B cell (primary cell): ENCODE results near the gene GLIPR2. TPM values are rescaled to one million over a fixed set of nuclear protein-coding genes. Genes with fewer than 3 reads are reported as not detected.

Experiments used
- ATAC-seq: fragments of 200-7000 bp; cut with Tn5 transposase; one replicate; pipeline ENCODE4 v1.10.0; 2021; ENCODE audit warnings: low read depth, mild to moderate bottlenecking, moderate number of reproducible peaks, moderate library complexity
- CTCF ChIA-PET: fragments of 350-600 bp; sonication (Branson Sonifier 250); formaldehyde crosslinking; loops from one replicate; lab custom pipeline; 2021; ENCODE audit warnings: antibody characterized with exemption, inconsistent platforms; lab: Charles Lee
- POLR2A ChIA-PET: fragments of 350-600 bp; sonication (Branson Sonifier 250); formaldehyde crosslinking; loops from one replicate; lab custom pipeline; 2021; ENCODE audit warnings: antibody characterized with exemption; lab: Charles Lee
- DNase-seq: peaks from one replicate; pipeline ENCODE4 v3.0.0; 2013
- H2AFZ ChIP-seq: 2 replicates; pipeline ENCODE4 v1.6.1; 2012; ENCODE audit warnings: mild to moderate bottlenecking, low read depth, low read length; ENCODE audit not compliant: insufficient read depth, poor library complexity, severe bottlenecking
- H3K27ac ChIP-seq, 2 donors: 1 replicate in 1 of 2; 2 replicates in 1 of 2; pipeline ENCODE4 v1.5.1; 2012 to 2013; ENCODE audit warnings: low read length in 2 of 2, mild to moderate bottlenecking in 2 of 2, moderate library complexity in 1 of 2
- H3K27me3 ChIP-seq, 4 experiments: fragments of 200-600 bp in 1 of 4; sonication (generic) in 1 of 4; replicated peaks in 1 of 4; 1 replicate in 2 of 4; 2 replicates in 2 of 4; pipeline versions ENCODE4 v1.6.1 to v1.7.0; 2013 to 2016; ENCODE audit warnings: low read length in 3 of 4, mild to moderate bottlenecking in 2 of 4, mixed read lengths in 1 of 4, moderate library complexity in 1 of 4; ENCODE audit not compliant: insufficient read depth in 4 of 4, control insufficient read depth in 3 of 4; ENCODE audit errors: control extremely low read depth in 1 of 4
- H3K36me3 ChIP-seq, 2 experiments: replicated peaks in 1 of 2; 1 replicate in 1 of 2; 2 replicates in 1 of 2; pipeline versions ENCODE4 v1.6.1 to v1.7.1; 2013; ENCODE audit warnings: low read length in 1 of 2; ENCODE audit not compliant: insufficient read depth in 2 of 2, control insufficient read depth in 1 of 2; ENCODE audit errors: control extremely low read depth in 1 of 2, extremely low read depth in 1 of 2
- H3K4me1 ChIP-seq, 2 donors: fragments of 200-600 bp in 1 of 2; sonication (generic) in 1 of 2; 1 replicate in 1 of 2; 2 replicates in 1 of 2; pipeline versions ENCODE4 v1.5.1 to v1.6.1; 2013 to 2017; ENCODE audit warnings: low read length in 2 of 2; ENCODE audit not compliant: control insufficient read depth in 2 of 2, insufficient read depth in 2 of 2
- H3K4me2 ChIP-seq: replicated peaks from 2 replicates; pipeline ENCODE3; 2012; ENCODE audit warnings: mild to moderate bottlenecking, low read depth, low read length; ENCODE audit not compliant: poor library complexity, severe bottlenecking
- H3K4me3 ChIP-seq, 5 experiments: fragments of 200-600 bp in 1 of 5; sonication (generic) in 1 of 5; 1 replicate in 3 of 5; 2 replicates in 2 of 5; pipeline versions ENCODE4 v1.5.1 to v1.7.0; 2011 to 2016; ENCODE audit warnings: low read length in 4 of 5, mild to moderate bottlenecking in 4 of 5, low read depth in 2 of 5, control low read depth in 1 of 5, moderate library complexity in 1 of 5; ENCODE audit not compliant: insufficient read depth in 1 of 5; ENCODE audit errors: control extremely low read depth in 1 of 5, extremely low read depth in 1 of 5
- H3K79me2 ChIP-seq: fragments of 200-600 bp; sonication (generic); one replicate; pipeline ENCODE4 v1.6.0; 2016; ENCODE audit warnings: low read length; ENCODE audit not compliant: control insufficient read depth, insufficient read depth
- H3K9ac ChIP-seq: fragments of 200-600 bp; sonication (generic); 2 replicates; pipeline ENCODE4 v1.6.1; 2017; ENCODE audit warnings: mild to moderate bottlenecking, low read length, moderate library complexity
- H3K9me3 ChIP-seq, 3 donors: one replicate each; pipeline versions ENCODE4 v1.6.1 to v1.7.1; 2013; ENCODE audit warnings: low read length in 2 of 3; ENCODE audit not compliant: control insufficient read depth in 2 of 3, insufficient read depth in 1 of 3; ENCODE audit errors: control extremely low read depth in 1 of 3
- H4K20me1 ChIP-seq: 2 replicates; pipeline ENCODE4 v1.6.0; 2012; ENCODE audit warnings: mild to moderate bottlenecking, low read length; ENCODE audit not compliant: insufficient read depth, control insufficient read depth, poor library complexity, severe bottlenecking
- H3K27ac Mint-ChIP-seq: one replicate; pipeline ENCODE4 v1.8.0; 2021; ENCODE audit warnings: mixed read lengths
- H3K27me3 Mint-ChIP-seq: one replicate; pipeline ENCODE4 v1.8.0; 2021; ENCODE audit warnings: mixed read lengths
- H3K4me1 Mint-ChIP-seq: one replicate; pipeline ENCODE4 v1.8.0; 2021; ENCODE audit warnings: mixed read lengths
- H3K4me3 Mint-ChIP-seq: one replicate; pipeline ENCODE4 v1.8.0; 2021; ENCODE audit warnings: mixed read lengths
- H3K9me3 Mint-ChIP-seq: one replicate; pipeline ENCODE4 v1.8.0; 2022; ENCODE audit warnings: mixed read lengths; ENCODE audit not compliant: insufficient read depth
- EZH2 ChIP-seq: IDR thresholded peaks from 2 replicates; pipeline ENCODE4 v1.6.1; 2012; ENCODE audit warnings: borderline replicate concordance, low read depth, mild to moderate bottlenecking, moderate library complexity, low read length; ENCODE audit not compliant: insufficient read depth, poor library complexity, severe bottlenecking
- WGBS: methylation state at CpG from one replicate; pipeline ENCODE4 v1.1.5; 2013; ENCODE audit warnings: missing lambda C conversion rate; ENCODE audit not compliant: insufficient coverage; 5-methylcytosine and 5-hydroxymethylcytosine counted together
- intact Hi-C: fragments of 100-400 bp; cut with micrococcal nuclease; formaldehyde crosslinking; loops from one replicate; pipeline ENCODE4 v1.10.0; 2022
- polyA plus RNA-seq: library from polyadenylated mRNA; depleted of rRNA; stranded (reverse); fragments of >200 nt; gene quantifications from 2 replicates; pipeline ENCODE4 v1.2.3, GENCODE V29; 2012
- total RNA-seq, 2 donors: library from RNA; stranded (reverse); fragments of 120-200 nt in 1 of 2; gene quantifications; 1 replicate in 1 of 2; 2 replicates in 1 of 2; pipeline versions ENCODE4 v1.2.3 to v1.2.4, GENCODE V29; 2013 to 2022
- TF ChIP-seq, protein P1 (sequence below): fragments of 200-600 bp; IDR thresholded peaks from one replicate; pipeline ENCODE4 v1.8.0; 2022; ENCODE audit warnings: antibody characterized with exemption, mild to moderate bottlenecking

Gene GLIPR2
- total and polyA plus RNA-seq, 2 donors (not counting 1 experiment from before 2014, with no cell fraction given), result 13.7 to 14.6 TPM

DNA sequence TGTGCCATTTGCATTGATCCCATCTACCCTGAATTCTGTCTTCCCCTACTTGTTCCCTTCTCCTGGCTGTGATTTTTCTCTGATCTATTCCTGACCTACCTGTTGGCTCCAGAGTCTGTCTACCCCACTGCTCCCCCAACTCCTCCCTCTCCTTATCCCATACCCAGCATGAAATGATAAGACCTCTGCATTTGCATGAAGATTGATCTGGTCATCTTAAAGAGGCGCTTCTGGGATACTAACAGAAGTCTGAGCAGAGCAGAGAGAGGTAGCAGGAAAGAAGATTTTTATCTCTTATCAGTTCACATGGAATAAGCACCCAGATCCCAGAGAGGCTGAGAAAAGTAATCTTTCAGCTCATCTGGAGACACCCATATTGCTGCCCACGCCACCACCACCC, 18.3 kb upstream of the GLIPR2 start:
- CTCF ChIA-PET, result interaction anchor here (8.3 kb wide), 1 partner anchor 15 kb away, joined by 46 read pairs; no protein-coding TSS in a partner anchor
- no peak overlapping the region for H3K9ac ChIP-seq
- no peaks in the 10 kb centered on the region for H3K79me2 ChIP-seq
- H3K4me2 ChIP-seq, result no peak overlapping the region
- Mint-ChIP-seq H3K27me3 (no peaks in the 10 kb centered on the region), H3K9me3 (no peaks in the 10 kb centered on the region), H3K4me3 (no peak overlapping the region), H3K27ac (no peak overlapping the region), H3K4me1 (no peaks in the 10 kb centered on the region)
- no peak for ATAC-seq
- H3K27me3 ChIP-seq, result no peaks in the 10 kb centered on the region
- no CpG with 5 or more reads among the region's 2 CpGs for WGBS
- intact Hi-C loops, result no loop called here
- no peak for DNase-seq
- TF ChIP-seq, protein P1, sequence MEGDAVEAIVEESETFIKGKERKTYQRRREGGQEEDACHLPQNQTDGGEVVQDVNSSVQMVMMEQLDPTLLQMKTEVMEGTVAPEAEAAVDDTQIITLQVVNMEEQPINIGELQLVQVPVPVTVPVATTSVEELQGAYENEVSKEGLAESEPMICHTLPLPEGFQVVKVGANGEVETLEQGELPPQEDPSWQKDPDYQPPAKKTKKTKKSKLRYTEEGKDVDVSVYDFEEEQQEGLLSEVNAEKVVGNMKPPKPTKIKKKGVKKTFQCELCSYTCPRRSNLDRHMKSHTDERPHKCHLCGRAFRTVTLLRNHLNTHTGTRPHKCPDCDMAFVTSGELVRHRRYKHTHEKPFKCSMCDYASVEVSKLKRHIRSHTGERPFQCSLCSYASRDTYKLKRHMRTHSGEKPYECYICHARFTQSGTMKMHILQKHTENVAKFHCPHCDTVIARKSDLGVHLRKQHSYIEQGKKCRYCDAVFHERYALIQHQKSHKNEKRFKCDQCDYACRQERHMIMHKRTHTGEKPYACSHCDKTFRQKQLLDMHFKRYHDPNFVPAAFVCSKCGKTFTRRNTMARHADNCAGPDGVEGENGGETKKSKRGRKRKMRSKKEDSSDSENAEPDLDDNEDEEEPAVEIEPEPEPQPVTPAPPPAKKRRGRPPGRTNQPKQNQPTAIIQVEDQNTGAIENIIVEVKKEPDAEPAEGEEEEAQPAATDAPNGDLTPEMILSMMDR, result no peak
- TF ChIP-seq EZH2, result no peak
- no peaks in the 10 kb centered on the region for H4K20me1 ChIP-seq
- H3K36me3 ChIP-seq, result peaks cover 0 to 3% of the 10 kb centered on the region in 2 experiments
- H3K4me1 ChIP-seq, result no peaks in the 10 kb centered on the region
- H2AFZ ChIP-seq, result no peak overlapping the region
- H3K27ac ChIP-seq, result no peak overlapping the region
- POLR2A ChIA-PET, result interaction anchor here (1.1 kb wide), 1 partner anchor 26 kb away, joined by 3 read pairs; no protein-coding TSS in a partner anchor
- no peak overlapping the region for H3K4me3 ChIP-seq
- no peaks in the 10 kb centered on the region for H3K9me3 ChIP-seq

DNA sequence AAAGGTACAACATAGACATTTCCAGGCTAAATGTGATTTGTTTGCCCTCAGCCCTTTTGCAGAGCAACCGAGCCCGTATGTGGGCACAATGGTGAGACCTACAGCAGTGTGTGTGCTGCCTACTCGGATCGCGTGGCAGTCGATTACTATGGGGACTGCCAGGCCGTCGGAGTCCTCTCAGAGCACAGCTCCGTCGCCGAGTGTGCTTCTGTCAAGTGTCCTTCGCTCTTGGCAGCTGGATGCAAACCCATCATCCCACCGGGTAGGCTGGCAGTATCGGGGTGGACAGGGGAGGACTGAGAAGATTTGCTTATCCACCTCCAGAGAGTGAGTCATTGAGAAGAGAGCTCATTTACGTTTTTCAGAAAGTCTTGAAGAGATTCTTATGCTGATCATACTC, 17.8 kb upstream of the GLIPR2 start:
- Histone ChIP-seq H3K4me1 (no peaks in the 10 kb centered on the region), H3K9me3 (no peaks in the 10 kb centered on the region), H3K4me3 (no peak overlapping the region), H3K9ac (no peak overlapping the region), H2AFZ (no peak overlapping the region), H3K27me3 (no peaks in the 10 kb centered on the region), H3K27ac (no peak overlapping the region), H3K79me2 (no peaks in the 10 kb centered on the region), H3K4me2 (no peak overlapping the region), H3K36me3 (peaks cover 0 to 3% of the 10 kb centered on the region in 2 experiments), H4K20me1 (no peaks in the 10 kb centered on the region)
- ChIA-PET CTCF (interaction anchor here (8.3 kb wide), 1 partner anchor 15 kb away, joined by 46 read pairs; no protein-coding TSS in a partner anchor), POLR2A (interaction anchor here (1.1 kb wide), 1 partner anchor 25 kb away, joined by 3 read pairs; no protein-coding TSS in a partner anchor)
- 97% methylated on average over 14 of the region's 15 CpGs for WGBS
- Mint-ChIP-seq H3K27ac (no peak overlapping the region), H3K4me1 (no peaks in the 10 kb centered on the region), H3K9me3 (no peaks in the 10 kb centered on the region), H3K27me3 (no peaks in the 10 kb centered on the region), H3K4me3 (no peak overlapping the region)
- ATAC-seq (no peak), DNase-seq (no peak)
- TF ChIP-seq, protein P1, result no peak
- TF ChIP-seq EZH2, result no peak
- intact Hi-C loops, result no loop called here
